HL-60 (cell line): ENCODE measurements around the gene SMPD4.
"Not testable (repeated sequence)": the region's sequence is repeated elsewhere in the genome, so short reads cannot be mapped to it uniquely, and the experiment has no call there.

Experiments
- POLR2AphosphoS5 ChIP-seq: IDR thresholded peaks from 2 replicates; pipeline ENCODE4 v1.6.1; 2012; ENCODE audit warnings: low read depth
- TF ChIP-seq, protein P1 (sequence below): IDR thresholded peaks from one replicate; pipeline ENCODE4 v1.5.1; 2011; ENCODE audit warnings: low read length, control low read depth, inconsistent platforms; ENCODE audit not compliant: insufficient read depth

DNA sequence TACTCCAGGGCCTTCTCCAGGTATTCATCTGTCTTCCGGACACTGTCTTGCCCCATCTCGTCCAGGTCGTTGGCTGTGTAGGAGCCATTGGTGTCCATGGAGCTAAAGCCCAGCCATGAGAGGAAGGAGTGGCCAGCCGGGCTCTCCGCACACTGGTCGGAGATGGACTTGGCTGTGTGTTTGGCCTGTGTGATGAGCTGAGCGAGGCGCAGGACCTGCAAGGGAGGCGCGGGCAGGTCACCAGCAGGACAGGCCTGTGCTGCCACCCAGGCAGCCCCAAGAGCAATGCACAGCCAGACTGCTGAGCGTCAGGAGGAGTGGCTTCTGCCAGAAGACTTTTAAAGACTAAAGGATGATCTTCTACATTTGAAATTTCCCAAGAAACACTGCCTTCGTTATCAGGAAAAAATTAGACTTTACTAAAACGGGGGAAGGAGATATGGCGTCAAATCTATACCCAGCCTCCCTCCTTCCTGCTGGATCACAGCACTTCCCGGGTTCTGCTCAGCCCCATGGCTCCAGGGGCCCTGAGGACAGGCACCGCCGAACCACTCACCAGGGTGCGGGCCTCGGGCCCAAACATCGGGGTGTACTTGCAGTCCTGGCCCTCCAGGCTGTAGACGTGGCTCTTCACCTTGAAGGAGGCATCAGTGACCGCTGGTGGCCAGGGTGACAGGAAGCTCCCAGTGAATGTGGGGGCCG is 27.5 kb downstream of the SMPD4 start:
- TF ChIP-seq, protein P1, sequence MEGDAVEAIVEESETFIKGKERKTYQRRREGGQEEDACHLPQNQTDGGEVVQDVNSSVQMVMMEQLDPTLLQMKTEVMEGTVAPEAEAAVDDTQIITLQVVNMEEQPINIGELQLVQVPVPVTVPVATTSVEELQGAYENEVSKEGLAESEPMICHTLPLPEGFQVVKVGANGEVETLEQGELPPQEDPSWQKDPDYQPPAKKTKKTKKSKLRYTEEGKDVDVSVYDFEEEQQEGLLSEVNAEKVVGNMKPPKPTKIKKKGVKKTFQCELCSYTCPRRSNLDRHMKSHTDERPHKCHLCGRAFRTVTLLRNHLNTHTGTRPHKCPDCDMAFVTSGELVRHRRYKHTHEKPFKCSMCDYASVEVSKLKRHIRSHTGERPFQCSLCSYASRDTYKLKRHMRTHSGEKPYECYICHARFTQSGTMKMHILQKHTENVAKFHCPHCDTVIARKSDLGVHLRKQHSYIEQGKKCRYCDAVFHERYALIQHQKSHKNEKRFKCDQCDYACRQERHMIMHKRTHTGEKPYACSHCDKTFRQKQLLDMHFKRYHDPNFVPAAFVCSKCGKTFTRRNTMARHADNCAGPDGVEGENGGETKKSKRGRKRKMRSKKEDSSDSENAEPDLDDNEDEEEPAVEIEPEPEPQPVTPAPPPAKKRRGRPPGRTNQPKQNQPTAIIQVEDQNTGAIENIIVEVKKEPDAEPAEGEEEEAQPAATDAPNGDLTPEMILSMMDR = not testable (repeated sequence)
- not testable (repeated sequence) for TF ChIP-seq POLR2AphosphoS5
